Activated T-cell treated with anti-CD3 and anti-CD28 coated beads for 1 hour (primary cell): ENCODE results near the gene GRHL1.

Experiments
- DNase-seq: peaks from one replicate; pipeline ENCODE4 v3.0.0-alpha.2; 2020; ENCODE audit warnings: low read depth

The GRHL1 gene

GRCh38 chr2:10042301-10043161 lies 91.0 kb downstream of the GRHL1 start:
- DNase-seq: peak; percentile 15

GRCh38 chr2:10043256-10043905 lies 91.9 kb downstream of the GRHL1 start, which contains the start of gene KLF11:
Gene KLF11 (plus strand): TSS chr2:10043550. CDS start chr2:10043717, 167 bp downstream.
- peak; percentile 78 for DNase-seq

- peak; percentile 97 for DNase-seq
Measured at GRCh38 chr2:10043906-10044601, 92.6 kb downstream of the GRHL1 start.

GRCh38 chr2:10045561-10046355 lies 94.3 kb downstream of the GRHL1 start:
- DNase-seq: no peak

- DNase-seq: no peak
Measured at GRCh38 chr2:10046931-10047330, 95.4 kb downstream of the GRHL1 start.

- no peak for DNase-seq
Measured at GRCh38 chr2:10047616-10048500, 96.4 kb downstream of the GRHL1 start.

- no peak for DNase-seq
Measured at GRCh38 chr2:10048501-10049171, 97.1 kb downstream of the GRHL1 start.
